ENCODE data around the gene PCCB.

DNA sequence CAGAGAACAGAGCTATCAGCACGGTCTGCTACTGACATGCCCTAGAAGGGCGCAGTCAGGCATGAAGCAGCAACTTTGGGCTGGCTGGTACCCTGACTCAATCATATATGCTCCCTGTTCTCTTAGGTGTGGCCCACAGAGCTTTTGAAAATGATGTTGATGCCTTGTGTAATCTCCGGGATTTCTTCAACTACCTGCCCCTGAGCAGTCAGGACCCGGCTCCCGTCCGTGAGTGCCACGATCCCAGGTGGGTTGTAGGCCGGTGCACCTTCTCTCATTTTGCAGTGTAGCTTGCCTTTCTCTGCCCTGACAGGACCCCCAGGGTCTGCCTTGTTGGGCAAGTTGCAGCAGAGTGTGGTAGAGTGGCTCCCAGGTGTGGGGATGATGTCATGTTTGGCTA is 47.7 kb downstream of the PCCB start:
- TF ChIP-seq, protein P1, sequence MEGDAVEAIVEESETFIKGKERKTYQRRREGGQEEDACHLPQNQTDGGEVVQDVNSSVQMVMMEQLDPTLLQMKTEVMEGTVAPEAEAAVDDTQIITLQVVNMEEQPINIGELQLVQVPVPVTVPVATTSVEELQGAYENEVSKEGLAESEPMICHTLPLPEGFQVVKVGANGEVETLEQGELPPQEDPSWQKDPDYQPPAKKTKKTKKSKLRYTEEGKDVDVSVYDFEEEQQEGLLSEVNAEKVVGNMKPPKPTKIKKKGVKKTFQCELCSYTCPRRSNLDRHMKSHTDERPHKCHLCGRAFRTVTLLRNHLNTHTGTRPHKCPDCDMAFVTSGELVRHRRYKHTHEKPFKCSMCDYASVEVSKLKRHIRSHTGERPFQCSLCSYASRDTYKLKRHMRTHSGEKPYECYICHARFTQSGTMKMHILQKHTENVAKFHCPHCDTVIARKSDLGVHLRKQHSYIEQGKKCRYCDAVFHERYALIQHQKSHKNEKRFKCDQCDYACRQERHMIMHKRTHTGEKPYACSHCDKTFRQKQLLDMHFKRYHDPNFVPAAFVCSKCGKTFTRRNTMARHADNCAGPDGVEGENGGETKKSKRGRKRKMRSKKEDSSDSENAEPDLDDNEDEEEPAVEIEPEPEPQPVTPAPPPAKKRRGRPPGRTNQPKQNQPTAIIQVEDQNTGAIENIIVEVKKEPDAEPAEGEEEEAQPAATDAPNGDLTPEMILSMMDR (IDR thresholded peaks at IDR 0.05) = no peak
- no peak for TF ChIP-seq ZFX (IDR thresholded peaks at IDR 0.05; ENCODE audit: borderline replicate concordance)

Data from 22Rv1 (cell line).